IMR-90 (cell line): ENCODE results near the gene SLC8A3. TPM values are rescaled to one million over a fixed set of nuclear protein-coding genes. Genes with fewer than 3 reads are reported as not detected.

Experiments used
- ATAC-seq: fragments of 200-7000 bp; cut with Tn5 transposase; 2 replicates; pipeline ENCODE4 v1.9.1; 2020; ENCODE audit warnings: low read depth, mild to moderate bottlenecking, moderate library complexity
- BruUV-seq: library from RNA; stranded (reverse); fragments of 400-500 nt; replicated peaks from 2 replicates; lab custom pipeline; 2021; lab: Mats Ljungman, UMichigan
- CTCF ChIA-PET: fragments of 300-600 bp; formaldehyde crosslinking; extraction: SDS; loops from one replicate; lab custom pipeline; 2021; ENCODE audit warnings: antibody characterized with exemption; lab: Yijun Ruan, JAX
- POLR2A ChIA-PET: fragments of 300-600 bp; sonication (Branson Sonifier 250); formaldehyde crosslinking; loops from one replicate; lab custom pipeline; 2022; ENCODE audit warnings: antibody characterized with exemption; ENCODE audit not compliant: unreplicated experiment; lab: Charles Lee
- DNase-seq: peaks from one replicate; pipeline ENCODE4 v3.0.0; 2013
- H2AFZ ChIP-seq: replicated peaks from 2 replicates; pipeline ENCODE3; 2013; ENCODE audit warnings: low read length, mild to moderate bottlenecking; ENCODE audit not compliant: poor library complexity
- H2AK5ac ChIP-seq: 2 replicates; pipeline ENCODE4 v1.6.1; 2013; ENCODE audit warnings: low read depth, low read length, inconsistent platforms
- H2AK9ac ChIP-seq: replicated peaks from 2 replicates; pipeline ENCODE3; 2013; ENCODE audit warnings: mild to moderate bottlenecking, low read depth, low read length, moderate library complexity; ENCODE audit not compliant: poor library complexity
- H2BK120ac ChIP-seq: 2 replicates; pipeline ENCODE4 v1.6.1; 2013; ENCODE audit warnings: low read depth, low read length, inconsistent platforms
- H2BK15ac ChIP-seq: 3 replicates; pipeline ENCODE4 v1.6.1; 2013; ENCODE audit warnings: low read depth, low read length, inconsistent platforms
- H2BK20ac ChIP-seq: 2 replicates; pipeline ENCODE4 v1.6.1; 2013; ENCODE audit warnings: low read depth, mild to moderate bottlenecking, inconsistent platforms, low read length, moderate library complexity
- H2BK5ac ChIP-seq: 2 replicates; pipeline ENCODE4 v1.6.1; 2013; ENCODE audit warnings: mild to moderate bottlenecking, low read depth, low read length, inconsistent platforms; ENCODE audit not compliant: poor library complexity, severe bottlenecking
- H3K14ac ChIP-seq: replicated peaks from 2 replicates; pipeline ENCODE4 v1.6.1; 2013; ENCODE audit warnings: low read depth, low read length, inconsistent platforms
- H3K18ac ChIP-seq: 2 replicates; pipeline ENCODE4 v1.6.1; 2013; ENCODE audit warnings: low read depth, low read length, control low read depth
- H3K23ac ChIP-seq: 2 replicates; pipeline ENCODE4 v1.6.1; 2013; ENCODE audit warnings: low read depth, low read length, inconsistent platforms
- H3K27ac ChIP-seq: 2 replicates; pipeline ENCODE4 v1.5.1; 2013; ENCODE audit warnings: mild to moderate bottlenecking, control low read depth, low read length; ENCODE audit not compliant: insufficient read depth
- H3K27me3 ChIP-seq: 2 replicates; pipeline ENCODE4 v1.6.1; 2013; ENCODE audit warnings: low read length; ENCODE audit not compliant: control insufficient read depth, insufficient read depth
- H3K36me3 ChIP-seq: 2 replicates; pipeline ENCODE4 v1.6.1; 2013; ENCODE audit warnings: low read length, mixed read lengths; ENCODE audit not compliant: control insufficient read depth, insufficient read depth
- H3K4ac ChIP-seq: 2 replicates; pipeline ENCODE4 v1.6.1; 2013; ENCODE audit warnings: low read depth, low read length, inconsistent platforms
- H3K4me1 ChIP-seq: 2 replicates; pipeline ENCODE4 v1.6.1; 2013; ENCODE audit warnings: low read length, mixed read lengths; ENCODE audit not compliant: control insufficient read depth, insufficient read depth
- H3K4me2 ChIP-seq: 2 replicates; pipeline ENCODE4 v1.6.1; 2013; ENCODE audit warnings: low read depth, mild to moderate bottlenecking, control low read depth, low read length, moderate library complexity
- H3K4me3 ChIP-seq: 2 replicates; pipeline ENCODE4 v1.5.1; 2013; ENCODE audit warnings: low read depth, mild to moderate bottlenecking, control low read depth, low read length, moderate library complexity; ENCODE audit not compliant: insufficient read depth
- H3K56ac ChIP-seq: 2 replicates; pipeline ENCODE4 v1.6.1; 2013; ENCODE audit warnings: low read length, inconsistent platforms; ENCODE audit not compliant: insufficient read depth; ENCODE audit errors: extremely low read depth
- H3K79me1 ChIP-seq, 2 experiments: 2 replicates each; pipeline ENCODE4 v1.6.1; 2013; ENCODE audit warnings: low read length in 2 of 2, inconsistent platforms in 1 of 2, low read depth in 1 of 2
- H3K9ac ChIP-seq: 2 replicates; pipeline ENCODE4 v1.6.1; 2013; ENCODE audit warnings: low read depth, low read length, control low read depth
- H3K9me1 ChIP-seq: 2 replicates; pipeline ENCODE4 v1.6.1; 2013; ENCODE audit warnings: low read length, inconsistent platforms; ENCODE audit not compliant: insufficient read depth
- H3K9me3 ChIP-seq: 2 replicates; pipeline ENCODE4 v1.6.1; 2013; ENCODE audit warnings: low read length; ENCODE audit not compliant: control insufficient read depth, insufficient read depth
- H4K20me1 ChIP-seq: 2 replicates; pipeline ENCODE4 v1.6.1; 2013; ENCODE audit warnings: low read length, inconsistent platforms; ENCODE audit not compliant: insufficient read depth
- H4K5ac ChIP-seq: 2 replicates; pipeline ENCODE4 v1.6.1; 2013; ENCODE audit warnings: mild to moderate bottlenecking, low read depth, low read length, control low read depth
- H4K8ac ChIP-seq, 2 experiments: 2 replicates each; pipeline ENCODE4 v1.6.1; 2013; ENCODE audit warnings: low read depth in 2 of 2, low read length in 2 of 2, control low read depth in 1 of 2, inconsistent platforms in 1 of 2
- H4K91ac ChIP-seq: 2 replicates; pipeline ENCODE4 v1.6.1; 2013; ENCODE audit warnings: low read depth, low read length, inconsistent platforms; ENCODE audit not compliant: insufficient read depth
- BHLHE40 ChIP-seq: fragments of 150-350 bp; IDR thresholded peaks from 2 replicates; pipeline ENCODE4 v1.6.1; 2016; ENCODE audit warnings: mild to moderate bottlenecking, low read depth, low read length
- CEBPB ChIP-seq: IDR thresholded peaks from 2 replicates; pipeline ENCODE4 v1.6.1; 2012; ENCODE audit warnings: low read depth, low read length, improper control_type of control experiment
- CHD1 ChIP-seq: IDR thresholded peaks from 2 replicates; pipeline ENCODE4 v1.6.1; 2012; ENCODE audit warnings: low read depth, low read length, improper control_type of control experiment
- MAFK ChIP-seq: IDR thresholded peaks from 2 replicates; pipeline ENCODE4 v1.6.1; 2012; ENCODE audit warnings: low read depth, low read length, improper control_type of control experiment
- MAZ ChIP-seq: IDR thresholded peaks from 2 replicates; pipeline ENCODE4 v1.6.1; 2012; ENCODE audit warnings: low read depth, mild to moderate bottlenecking, low read length, improper control_type of control experiment, moderate library complexity, borderline replicate concordance
- MXI1 ChIP-seq: IDR thresholded peaks from 2 replicates; pipeline ENCODE4 v1.6.1; 2012; ENCODE audit warnings: low read depth, mild to moderate bottlenecking, low read length, moderate library complexity, borderline replicate concordance
- NFE2L2 ChIP-seq: fragments of 150-350 bp; IDR thresholded peaks from 2 replicates; pipeline ENCODE4 v1.6.1; 2016; ENCODE audit warnings: low read depth, mild to moderate bottlenecking, low read length
- POLR2A ChIP-seq: IDR thresholded peaks from 2 replicates; pipeline ENCODE4 v1.6.1; 2012; ENCODE audit warnings: mild to moderate bottlenecking, low read depth, low read length
- RAD21 ChIP-seq: IDR thresholded peaks from 2 replicates; pipeline ENCODE4 v1.6.1; 2012; ENCODE audit warnings: low read length, improper control_type of control experiment
- RCOR1 ChIP-seq: IDR thresholded peaks from 2 replicates; pipeline ENCODE4 v1.6.1; 2012; ENCODE audit warnings: mild to moderate bottlenecking, low read length, improper control_type of control experiment; ENCODE audit not compliant: insufficient replicate concordance
- SMC3 ChIP-seq: fragments of 150-350 bp; IDR thresholded peaks from 2 replicates; pipeline ENCODE4 v1.6.1; 2016; ENCODE audit warnings: low read depth, mild to moderate bottlenecking, antibody characterized with exemption, low read length, moderate library complexity
- WGBS, 2 experiments: methylation state at CpG; one replicate each; pipeline versions ENCODE4 v1.1.5 to v1.1.7; 2013; ENCODE audit warnings: missing lambda C conversion rate in 2 of 2; ENCODE audit not compliant: insufficient read length in 1 of 2; ENCODE audit errors: extremely low coverage in 2 of 2; 5-methylcytosine and 5-hydroxymethylcytosine counted together
- dilution Hi-C: fragments of 300-500 bp; cut with HindIII; formaldehyde crosslinking; loops from one replicate; pipeline ENCODE4 v1.14.3; 2018; ENCODE audit warnings: low sequenced_read_pairs; ENCODE audit not compliant: unreplicated experiment
- in situ Hi-C: fragments of 300-500 bp; cut with MboI; formaldehyde crosslinking; loops from 3 replicates; pipeline ENCODE4 v1.14.3; 2019; ENCODE audit warnings: low sequenced_read_pairs, inconsistent platforms, mixed read lengths
- intact Hi-C: fragments of 100-400 bp; cut with micrococcal nuclease; formaldehyde crosslinking; loops from 2 replicates; pipeline ENCODE4 v1.10.0; 2022
- polyA plus RNA-seq, 3 experiments: library from polyadenylated mRNA; depleted of rRNA; stranded (reverse); fragments of >200 nt; gene quantifications; 2 replicates each; pipeline ENCODE4 v1.2.3, GENCODE V29; 2012; ENCODE audit warnings: low replicate concordance in 1 of 3
- total RNA-seq: library from RNA; depleted of rRNA; stranded (reverse); fragments of >200 nt; gene quantifications from 2 replicates; pipeline ENCODE4 v1.2.3, GENCODE V29; 2012
- TF ChIP-seq, protein P1 (sequence below): fragments of 150-350 bp; IDR thresholded peaks from 2 replicates; pipeline ENCODE4 v1.6.1; 2017; ENCODE audit warnings: mild to moderate bottlenecking, antibody characterized with exemption, low read length, low read depth
- TF ChIP-seq, protein P2 (sequence below): conservative IDR thresholded peaks from 2 replicates; pipeline ENCODE4 v1.5.1; 2012; ENCODE audit warnings: mild to moderate bottlenecking, low read depth, low read length, improper control_type of control experiment
- TF ChIP-seq, protein P3 (sequence below): fragments of 150-350 bp; IDR thresholded peaks from 2 replicates; pipeline ENCODE4 v1.6.1; 2016; ENCODE audit warnings: low read depth, mild to moderate bottlenecking, low read length, moderate library complexity, borderline replicate concordance

Gene SLC8A3
- total and polyA plus RNA-seq, 2 of the 4 experiments (the other 2 are of a cell fraction) = under 0.01 TPM; not detected in 1

DNA sequence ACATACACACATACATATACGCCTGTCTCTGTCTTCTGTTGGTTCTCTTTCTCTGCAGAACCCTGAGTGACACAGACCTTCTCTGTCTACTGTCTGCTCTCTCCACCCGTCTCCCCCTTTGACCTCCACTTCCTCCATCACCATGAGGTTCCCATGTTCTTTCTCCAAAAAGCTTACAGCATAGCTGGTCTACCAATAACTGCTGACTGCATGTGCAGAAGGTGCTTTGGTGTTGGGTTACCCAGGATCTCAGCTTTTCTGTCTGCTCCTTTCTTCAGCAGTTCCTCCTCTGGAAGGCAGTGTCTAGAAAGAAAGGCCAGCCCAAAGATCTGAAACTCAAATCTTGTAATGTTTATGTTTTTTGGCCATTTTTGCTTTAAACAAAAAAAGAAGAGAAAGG is 184.0 kb downstream of the SLC8A3 start:
- ATAC-seq = peak; percentile 27
- no peak overlapping the region for H2AK5ac ChIP-seq
- no peak overlapping the region; the same call in 1 of the 2 replicates for H4K91ac ChIP-seq
- no peak overlapping the region for H3K23ac ChIP-seq
- peak; percentile 44 for DNase-seq
- in situ Hi-C loops (loop anchor here (25.0 kb wide), 1 partner anchor 417 kb away; no protein-coding TSS in a partner anchor), intact Hi-C loops (no loop called here), dilution Hi-C loops (no loop called here)
- no peak overlapping the region for H3K4me2 ChIP-seq
- no peak overlapping the region for H4K8ac ChIP-seq
- no peaks in the 10 kb centered on the region; the same call in 1 of the 2 replicates for H3K36me3 ChIP-seq
- POLR2A ChIA-PET = no interaction called here
- no peak overlapping the region for H2BK15ac ChIP-seq
- H2BK20ac ChIP-seq = no peak overlapping the region
- CTCF ChIA-PET = no interaction called here
- no CpG with 5 or more reads among the region's 2 CpGs for WGBS, 2 experiments
- H4K5ac ChIP-seq = peak overlapping the region; percentile 78; the same call in 1 of the 2 replicates
- peak overlapping the region; percentile 5; the same call in 1 of the 2 replicates for H3K18ac ChIP-seq
- BruUV-seq = no TSS peak
- peak overlapping the region; percentile 26; the same call in 1 of the 2 replicates for H3K27ac ChIP-seq
- H3K4me1 ChIP-seq = peaks cover 17% of the 10 kb centered on the region
- no peak overlapping the region for H3K4ac ChIP-seq
- H3K9me1 ChIP-seq = peaks cover 7% of the 10 kb centered on the region
- H3K4me3 ChIP-seq = no peak overlapping the region
- H3K9me3 ChIP-seq = no peaks in the 10 kb centered on the region
- H3K27me3 ChIP-seq = no peaks in the 10 kb centered on the region
- no peak overlapping the region for H2BK5ac ChIP-seq
- no peak overlapping the region for H2AK9ac ChIP-seq
- H3K9ac ChIP-seq = no peak overlapping the region
- H4K20me1 ChIP-seq = no peaks in the 10 kb centered on the region
- H3K79me1 ChIP-seq = no peaks in the 10 kb centered on the region
- H2AFZ ChIP-seq = no peak overlapping the region
- H2BK120ac ChIP-seq = no peak overlapping the region; the same call in 1 of the 2 replicates
- TF ChIP-seq CHD1 (no peak), POLR2A (no peak), NFE2L2 (no peak), SMC3 (no peak), RCOR1 (no peak), MXI1 (no peak), MAFK (no peak), RAD21 (no peak), CEBPB (no peak), BHLHE40 (no peak), MAZ (no peak)
- TF ChIP-seq, protein P1, sequence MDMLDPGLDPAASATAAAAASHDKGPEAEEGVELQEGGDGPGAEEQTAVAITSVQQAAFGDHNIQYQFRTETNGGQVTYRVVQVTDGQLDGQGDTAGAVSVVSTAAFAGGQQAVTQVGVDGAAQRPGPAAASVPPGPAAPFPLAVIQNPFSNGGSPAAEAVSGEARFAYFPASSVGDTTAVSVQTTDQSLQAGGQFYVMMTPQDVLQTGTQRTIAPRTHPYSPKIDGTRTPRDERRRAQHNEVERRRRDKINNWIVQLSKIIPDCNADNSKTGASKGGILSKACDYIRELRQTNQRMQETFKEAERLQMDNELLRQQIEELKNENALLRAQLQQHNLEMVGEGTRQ = no peak
- TF ChIP-seq, protein P2, sequence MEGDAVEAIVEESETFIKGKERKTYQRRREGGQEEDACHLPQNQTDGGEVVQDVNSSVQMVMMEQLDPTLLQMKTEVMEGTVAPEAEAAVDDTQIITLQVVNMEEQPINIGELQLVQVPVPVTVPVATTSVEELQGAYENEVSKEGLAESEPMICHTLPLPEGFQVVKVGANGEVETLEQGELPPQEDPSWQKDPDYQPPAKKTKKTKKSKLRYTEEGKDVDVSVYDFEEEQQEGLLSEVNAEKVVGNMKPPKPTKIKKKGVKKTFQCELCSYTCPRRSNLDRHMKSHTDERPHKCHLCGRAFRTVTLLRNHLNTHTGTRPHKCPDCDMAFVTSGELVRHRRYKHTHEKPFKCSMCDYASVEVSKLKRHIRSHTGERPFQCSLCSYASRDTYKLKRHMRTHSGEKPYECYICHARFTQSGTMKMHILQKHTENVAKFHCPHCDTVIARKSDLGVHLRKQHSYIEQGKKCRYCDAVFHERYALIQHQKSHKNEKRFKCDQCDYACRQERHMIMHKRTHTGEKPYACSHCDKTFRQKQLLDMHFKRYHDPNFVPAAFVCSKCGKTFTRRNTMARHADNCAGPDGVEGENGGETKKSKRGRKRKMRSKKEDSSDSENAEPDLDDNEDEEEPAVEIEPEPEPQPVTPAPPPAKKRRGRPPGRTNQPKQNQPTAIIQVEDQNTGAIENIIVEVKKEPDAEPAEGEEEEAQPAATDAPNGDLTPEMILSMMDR = no peak
- TF ChIP-seq, protein P3, sequence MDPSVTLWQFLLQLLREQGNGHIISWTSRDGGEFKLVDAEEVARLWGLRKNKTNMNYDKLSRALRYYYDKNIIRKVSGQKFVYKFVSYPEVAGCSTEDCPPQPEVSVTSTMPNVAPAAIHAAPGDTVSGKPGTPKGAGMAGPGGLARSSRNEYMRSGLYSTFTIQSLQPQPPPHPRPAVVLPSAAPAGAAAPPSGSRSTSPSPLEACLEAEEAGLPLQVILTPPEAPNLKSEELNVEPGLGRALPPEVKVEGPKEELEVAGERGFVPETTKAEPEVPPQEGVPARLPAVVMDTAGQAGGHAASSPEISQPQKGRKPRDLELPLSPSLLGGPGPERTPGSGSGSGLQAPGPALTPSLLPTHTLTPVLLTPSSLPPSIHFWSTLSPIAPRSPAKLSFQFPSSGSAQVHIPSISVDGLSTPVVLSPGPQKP = no peak
- 0 out of 2 replicates have a peak overlapping the region, but pooled peaks have one; percentile 14 for H3K14ac ChIP-seq
- H3K56ac ChIP-seq = no peak overlapping the region
